ENCODE measurements around the gene LRRC8B.

The LRRC8B gene

GRCh38 chr1:89637496-89637895 lies 112.9 kb downstream of the LRRC8B start:
- no peak for DNase-seq

- DNase-seq, result no peak
Observed at GRCh38 chr1:89640440-89640839, 115.8 kb downstream of the LRRC8B start.

- DNase-seq, result no peak
Observed at GRCh38 chr1:89641781-89642180, 117.2 kb downstream of the LRRC8B start.

GRCh38 chr1:89643577-89643976 lies 118.9 kb downstream of the LRRC8B start:
- DNase-seq, result no peak

- DNase-seq, result no peak
Observed at GRCh38 chr1:89644119-89644814, 119.6 kb downstream of the LRRC8B start.

- no peak for DNase-seq
Observed at GRCh38 chr1:89646259-89646658, 121.6 kb downstream of the LRRC8B start.

Data from NCI-H2029 (cell line).